Mesenchymal stem cell (in vitro differentiated cells and primary cell): ENCODE results near the gene ZFP42.

Experiments used
- DNase-seq: peaks from one replicate; pipeline ENCODE4 v3.0.0-alpha.2; 2013
- H2AFZ ChIP-seq: one replicate; pipeline ENCODE4 v1.6.1; 2013; ENCODE audit warnings: low read depth, mild to moderate bottlenecking, control low read depth, inconsistent platforms, low read length, moderate library complexity
- H2AK5ac ChIP-seq: 2 replicates; pipeline ENCODE4 v1.6.1; 2013; ENCODE audit warnings: low read length, moderate library complexity, mild to moderate bottlenecking, inconsistent platforms; ENCODE audit not compliant: severe bottlenecking
- H2BK120ac ChIP-seq: one replicate; pipeline ENCODE4 v1.6.1; 2013; ENCODE audit warnings: low read depth, mild to moderate bottlenecking, inconsistent platforms, low read length, moderate library complexity
- H2BK12ac ChIP-seq, 2 experiments: one replicate each; pipeline ENCODE4 v1.6.1; 2013; ENCODE audit warnings: inconsistent platforms in 2 of 2, low read length in 2 of 2, mild to moderate bottlenecking in 2 of 2, moderate library complexity in 2 of 2, control low read depth in 1 of 2
- H2BK15ac ChIP-seq: one replicate; pipeline ENCODE4 v1.6.1; 2013; ENCODE audit warnings: mild to moderate bottlenecking, low read depth, inconsistent platforms; ENCODE audit not compliant: poor library complexity, severe bottlenecking
- H2BK5ac ChIP-seq: 2 replicates; pipeline ENCODE4 v1.6.1; 2013; ENCODE audit warnings: low read depth, mild to moderate bottlenecking, low read length, control low read depth, inconsistent platforms; ENCODE audit not compliant: poor library complexity, severe bottlenecking
- H3K14ac ChIP-seq, 2 experiments: one replicate each; pipeline ENCODE4 v1.6.1; 2013; ENCODE audit warnings: inconsistent platforms in 2 of 2, low read length in 2 of 2, control low read depth in 1 of 2, mild to moderate bottlenecking in 1 of 2, moderate library complexity in 1 of 2
- H3K18ac ChIP-seq, 2 experiments: one replicate each; pipeline ENCODE4 v1.6.1; 2013; ENCODE audit warnings: inconsistent platforms in 2 of 2, low read length in 2 of 2, control low read depth in 1 of 2, low read depth in 1 of 2, mild to moderate bottlenecking in 1 of 2
- H3K23ac ChIP-seq, 2 experiments: one replicate each; pipeline ENCODE4 v1.6.1; 2013; ENCODE audit warnings: inconsistent platforms in 2 of 2, low read length in 2 of 2, mild to moderate bottlenecking in 2 of 2, moderate library complexity in 2 of 2, control low read depth in 1 of 2
- H3K27ac ChIP-seq: 2 replicates; pipeline ENCODE4 v1.5.1; 2013; ENCODE audit warnings: mild to moderate bottlenecking, moderate library complexity, low read length, control low read depth, inconsistent platforms; ENCODE audit not compliant: poor library complexity, severe bottlenecking
- H3K27me3 ChIP-seq, 2 experiments: 2 replicates each; pipeline versions ENCODE4 v1.6.1 to v1.7.0; 2013; ENCODE audit warnings: low read length in 2 of 2, mild to moderate bottlenecking in 2 of 2, moderate library complexity in 2 of 2, control low read depth in 1 of 2, inconsistent platforms in 1 of 2; ENCODE audit not compliant: control insufficient read depth in 1 of 2, insufficient read depth in 1 of 2
- H3K36me3 ChIP-seq, 2 experiments: 2 replicates each; pipeline versions ENCODE4 v1.6.1 to v1.7.0; 2013; ENCODE audit warnings: low read length in 2 of 2, control low read depth in 1 of 2, inconsistent platforms in 1 of 2, low read depth in 1 of 2, mild to moderate bottlenecking in 1 of 2; ENCODE audit not compliant: insufficient read depth in 2 of 2, control insufficient read depth in 1 of 2
- H3K4ac ChIP-seq, 2 experiments: one replicate each; pipeline ENCODE4 v1.6.1; 2013; ENCODE audit warnings: inconsistent platforms in 2 of 2, low read length in 2 of 2, mild to moderate bottlenecking in 2 of 2, moderate library complexity in 2 of 2, control low read depth in 1 of 2, low read depth in 1 of 2
- H3K4me1 ChIP-seq: 2 replicates; pipeline ENCODE4 v1.6.1; 2013; ENCODE audit warnings: low read depth, low read length, control low read depth; ENCODE audit not compliant: control insufficient read depth, insufficient read depth
- H3K4me2 ChIP-seq: 2 replicates; pipeline ENCODE4 v1.6.1; 2013; ENCODE audit warnings: low read length, mild to moderate bottlenecking, inconsistent platforms; ENCODE audit not compliant: poor library complexity, severe bottlenecking
- H3K4me3 ChIP-seq, 2 experiments: 2 replicates each; pipeline versions ENCODE4 v1.5.1 to v1.7.0; 2013; ENCODE audit warnings: low read length in 2 of 2, mild to moderate bottlenecking in 2 of 2, control low read depth in 1 of 2, low read depth in 1 of 2; ENCODE audit not compliant: insufficient read depth in 1 of 2
- H3K79me1 ChIP-seq: replicated peaks from 2 replicates; pipeline ENCODE4 v1.6.1; 2013; ENCODE audit warnings: mild to moderate bottlenecking, control low read depth, low read length, inconsistent platforms; ENCODE audit not compliant: poor library complexity, severe bottlenecking
- H3K9ac ChIP-seq: 2 replicates; pipeline ENCODE4 v1.7.0; 2013; ENCODE audit warnings: mild to moderate bottlenecking, low read length, moderate library complexity
- H3K9me3 ChIP-seq: 2 replicates; pipeline ENCODE4 v1.7.0; 2013; ENCODE audit warnings: mild to moderate bottlenecking, low read length; ENCODE audit not compliant: control insufficient read depth
- H4K8ac ChIP-seq: one replicate; pipeline ENCODE4 v1.6.1; 2013; ENCODE audit warnings: inconsistent platforms, mild to moderate bottlenecking, low read length, moderate library complexity
- H4K91ac ChIP-seq: one replicate; pipeline ENCODE4 v1.6.1; 2013; ENCODE audit warnings: mild to moderate bottlenecking, low read length, inconsistent platforms
- WGBS: methylation state at CpG from one replicate; pipeline ENCODE4 v1.1.7; 2013; ENCODE audit warnings: mixed read lengths; 5-methylcytosine and 5-hydroxymethylcytosine counted together

Gene ZFP42

GRCh38 chr4:188002323-188002722 lies 6.8 kb downstream of the ZFP42 start:
- Histone ChIP-seq H2AK5ac (no peak overlapping the region), H3K23ac (no peak overlapping the region), H3K79me1 (no peaks in the 10 kb centered on the region), H4K8ac (no peak overlapping the region), H3K27ac (no peak overlapping the region), H3K27me3 (no peaks in the 10 kb centered on the region), H4K91ac (no peak overlapping the region), H3K36me3 (no peaks in the 10 kb centered on the region), H2BK12ac (no peak overlapping the region), H2AFZ (no peak overlapping the region), H2BK5ac (no peak overlapping the region), H3K14ac (no peak overlapping the region), H2BK120ac (no peak overlapping the region), H3K4me2 (no peak overlapping the region), H3K9me3 (no peaks in the 10 kb centered on the region), H3K4me1 (peaks cover 7% of the 10 kb centered on the region), H3K18ac (no peak overlapping the region), H3K4me3 (no peak overlapping the region), H3K4ac (no peak overlapping the region), H2BK15ac (no peak overlapping the region), H3K9ac (no peak overlapping the region)
- WGBS: 83% methylated on average over 1 of the region's 2 CpGs
- no peak for DNase-seq

- H2BK120ac ChIP-seq: no peak overlapping the region
- 90% methylated on average over 7 of the region's 7 CpGs for WGBS
- H3K4me2 ChIP-seq: no peak overlapping the region
- H3K9me3 ChIP-seq: no peaks in the 10 kb centered on the region
- no peak overlapping the region for H3K27ac ChIP-seq
- H2AFZ ChIP-seq: no peak overlapping the region
- H3K4me3 ChIP-seq: no peak overlapping the region
- no peaks in the 10 kb centered on the region for H3K27me3 ChIP-seq
- H4K8ac ChIP-seq: no peak overlapping the region
- H4K91ac ChIP-seq: no peak overlapping the region
- no peak overlapping the region for H3K18ac ChIP-seq
- no peak overlapping the region for H2BK5ac ChIP-seq
- H2BK12ac ChIP-seq: no peak overlapping the region
- no peaks in the 10 kb centered on the region for H3K36me3 ChIP-seq
- peaks cover 7% of the 10 kb centered on the region for H3K4me1 ChIP-seq
- H2AK5ac ChIP-seq: no peak overlapping the region
- no peak overlapping the region for H3K23ac ChIP-seq
- no peak for DNase-seq
- peak overlapping the region in 1 of 2 experiments; percentile 53 for H3K14ac ChIP-seq
- no peak overlapping the region for H3K4ac ChIP-seq
- no peak overlapping the region for H2BK15ac ChIP-seq
- H3K79me1 ChIP-seq: no peaks in the 10 kb centered on the region
- H3K9ac ChIP-seq: no peak overlapping the region
Measured at GRCh38 chr4:188002751-188003150, 7.2 kb downstream of the ZFP42 start.

GRCh38 chr4:188005561-188005960 lies 10.0 kb downstream of the ZFP42 start:
- no peak overlapping the region for H3K18ac ChIP-seq
- no peaks in the 10 kb centered on the region for H3K79me1 ChIP-seq
- peak overlapping the region; percentile 67 for H2AK5ac ChIP-seq
- H3K27me3 ChIP-seq: no peaks in the 10 kb centered on the region
- no peak overlapping the region for H3K4me3 ChIP-seq
- no peak overlapping the region for H2BK120ac ChIP-seq
- H3K36me3 ChIP-seq: no peaks in the 10 kb centered on the region
- peaks cover 4% of the 10 kb centered on the region for H3K4me1 ChIP-seq
- no peak overlapping the region for H3K27ac ChIP-seq
- H2AFZ ChIP-seq: no peak overlapping the region
- H3K9ac ChIP-seq: no peak overlapping the region
- no peak overlapping the region for H3K23ac ChIP-seq
- no peak overlapping the region for H3K4ac ChIP-seq
- no peak for DNase-seq
- no peak overlapping the region for H3K14ac ChIP-seq
- no peak overlapping the region for H4K8ac ChIP-seq
- 92% methylated on average over 3 of the region's 3 CpGs for WGBS
- H3K9me3 ChIP-seq: no peaks in the 10 kb centered on the region
- H4K91ac ChIP-seq: no peak overlapping the region
- no peak overlapping the region for H2BK12ac ChIP-seq
- H2BK5ac ChIP-seq: no peak overlapping the region
- H3K4me2 ChIP-seq: no peak overlapping the region
- H2BK15ac ChIP-seq: no peak overlapping the region

- DNase-seq: no peak
- no peak overlapping the region for H4K8ac ChIP-seq
- H2BK15ac ChIP-seq: no peak overlapping the region
- H2BK12ac ChIP-seq: peak overlapping the region in 1 of 2 experiments; percentile 54
- H3K4ac ChIP-seq: no peak overlapping the region
- H3K14ac ChIP-seq: no peak overlapping the region
- no peak overlapping the region for H4K91ac ChIP-seq
- no peak overlapping the region for H3K9ac ChIP-seq
- H3K27ac ChIP-seq: no peak overlapping the region
- no peak overlapping the region for H2AK5ac ChIP-seq
- H2BK120ac ChIP-seq: no peak overlapping the region
- H3K23ac ChIP-seq: no peak overlapping the region
- H3K18ac ChIP-seq: no peak overlapping the region
- no peaks in the 10 kb centered on the region for H3K36me3 ChIP-seq
- no peak overlapping the region for H3K4me2 ChIP-seq
- H3K27me3 ChIP-seq: no peaks in the 10 kb centered on the region
- peaks cover 4% of the 10 kb centered on the region for H3K4me1 ChIP-seq
- no peak overlapping the region for H3K4me3 ChIP-seq
- H2AFZ ChIP-seq: no peak overlapping the region
- 79% methylated on average over 4 of the region's 5 CpGs for WGBS
- no peaks in the 10 kb centered on the region for H3K79me1 ChIP-seq
- H3K9me3 ChIP-seq: no peaks in the 10 kb centered on the region
- no peak overlapping the region for H2BK5ac ChIP-seq
Measured at GRCh38 chr4:188006285-188006848, 10.8 kb downstream of the ZFP42 start.
